Neural progenitor cell (in vitro differentiated cells): ENCODE data around the gene CLDN20. TPM values are rescaled to one million over a fixed set of nuclear protein-coding genes. Genes with fewer than 3 reads are reported as not detected.

ENCODE experiments used
- DNase-seq: peaks from one replicate; pipeline ENCODE4 v3.0.0-alpha.2; 2016; ENCODE audit warnings: low spot score
- H2AFZ ChIP-seq: fragments of 200-600 bp; sonication (generic); replicated peaks from 2 replicates; pipeline ENCODE4 v1.6.1; 2016; ENCODE audit warnings: antibody characterized with exemption
- H3F3A ChIP-seq: fragments of 200-600 bp; sonication (generic); 2 replicates; pipeline ENCODE4 v1.6.1; 2016; ENCODE audit warnings: antibody characterized with exemption, low read depth
- H3K27ac ChIP-seq: fragments of 200-600 bp; sonication (generic); 2 replicates; pipeline ENCODE4 v1.5.1; 2016; ENCODE audit warnings: mild to moderate bottlenecking
- H3K27me3 ChIP-seq: fragments of 200-600 bp; sonication (generic); 2 replicates; pipeline ENCODE4 v1.6.1; 2016; ENCODE audit warnings: mild to moderate bottlenecking, moderate library complexity
- H3K36me3 ChIP-seq: fragments of 200-600 bp; sonication (generic); 2 replicates; pipeline ENCODE4 v1.5.1; 2016
- H3K4me1 ChIP-seq: fragments of 200-600 bp; sonication (generic); 2 replicates; pipeline ENCODE4 v1.6.1; 2016; ENCODE audit warnings: mixed run types
- H3K4me2 ChIP-seq: fragments of 200-600 bp; sonication (generic); 2 replicates; pipeline ENCODE4 v1.6.1; 2016
- H3K4me3 ChIP-seq: fragments of 200-600 bp; sonication (generic); 2 replicates; pipeline ENCODE4 v1.5.1; 2016
- H3K79me2 ChIP-seq: fragments of 200-600 bp; sonication (generic); 2 replicates; pipeline ENCODE4 v1.6.1; 2016; ENCODE audit warnings: low read depth
- H3K9ac ChIP-seq: fragments of 200-600 bp; sonication (generic); 2 replicates; pipeline ENCODE4 v1.6.1; 2016
- H3K9me3 ChIP-seq: fragments of 200-600 bp; sonication (generic); 2 replicates; pipeline ENCODE4 v1.5.1; 2016; ENCODE audit warnings: low read depth
- H4K20me1 ChIP-seq: fragments of 200-600 bp; sonication (generic); 2 replicates; pipeline ENCODE4 v1.6.1; 2016; ENCODE audit warnings: low read depth
- H3K27ac Mint-ChIP-seq: 3 replicates; pipeline ENCODE4 v1.8.0; 2021; ENCODE audit warnings: mixed read lengths
- H3K27me3 Mint-ChIP-seq: 2 replicates; pipeline ENCODE4 v1.8.0; 2022; ENCODE audit warnings: low read depth, mild to moderate bottlenecking, inconsistent platforms, moderate library complexity, mixed read lengths; ENCODE audit not compliant: insufficient read depth
- H3K36me3 Mint-ChIP-seq: 3 replicates; pipeline ENCODE4 v1.8.0; 2021; ENCODE audit warnings: mixed read lengths
- H3K4me1 Mint-ChIP-seq: 3 replicates; pipeline ENCODE4 v1.8.0; 2021; ENCODE audit warnings: mixed read lengths
- H3K4me3 Mint-ChIP-seq: 3 replicates; pipeline ENCODE4 v1.8.0; 2021; ENCODE audit warnings: mild to moderate bottlenecking, moderate library complexity, mixed read lengths
- H3K9me3 Mint-ChIP-seq: 3 replicates; pipeline ENCODE4 v1.8.0; 2020; ENCODE audit warnings: mixed read lengths
- CTCF ChIP-seq: fragments of 200-600 bp; sonication (generic); IDR thresholded peaks from 2 replicates; pipeline ENCODE4 v1.5.1; 2017; ENCODE audit warnings: antibody characterized with exemption, mild to moderate bottlenecking
- EZH2 ChIP-seq: fragments of 200-600 bp; sonication (generic); IDR thresholded peaks from 2 replicates; pipeline ENCODE4 v1.6.1; 2017; ENCODE audit warnings: antibody characterized with exemption, mild to moderate bottlenecking, moderate library complexity
- EZH2phosphoT487 ChIP-seq: fragments of 200-600 bp; sonication (generic); IDR thresholded peaks from 2 replicates; pipeline ENCODE4 v1.6.1; 2017; ENCODE audit warnings: antibody characterized with exemption
- total RNA-seq: library from RNA; depleted of rRNA; stranded (reverse); fragments of >200 nt; gene quantifications from 2 replicates; pipeline ENCODE4 v1.2.3, GENCODE V29; 2015; ENCODE audit warnings: low replicate concordance

CLDN20 gene
- total RNA-seq, 1 donor from 2014 or later: not detected

- DNase-seq: peak; percentile 41
- TF ChIP-seq EZH2phosphoT487 (no peak), CTCF (no peak), EZH2 (no peak)
- peaks cover 22% of the 10 kb centered on the region for H3K36me3 Mint-ChIP-seq
- no peak overlapping the region for H3K27ac Mint-ChIP-seq
- peaks cover 23% of the 10 kb centered on the region for H3K79me2 ChIP-seq
- H3K27ac ChIP-seq: peak overlapping the region; percentile 11
- no peak overlapping the region for H3K9ac ChIP-seq
- no peaks in the 10 kb centered on the region for H3K9me3 ChIP-seq
- no peaks in the 10 kb centered on the region for H3F3A ChIP-seq
- peaks cover 10% of the 10 kb centered on the region for H3K4me1 Mint-ChIP-seq
- H3K27me3 Mint-ChIP-seq: peaks cover 2% of the 10 kb centered on the region
- H3K36me3 ChIP-seq: peaks cover 14% of the 10 kb centered on the region
- H2AFZ ChIP-seq: no peak overlapping the region
- no peaks in the 10 kb centered on the region for H4K20me1 ChIP-seq
- no peaks in the 10 kb centered on the region for H3K27me3 ChIP-seq
- H3K9me3 Mint-ChIP-seq: no peaks in the 10 kb centered on the region
- H3K4me3 Mint-ChIP-seq: no peak overlapping the region
- peak overlapping the region; percentile 19 for H3K4me2 ChIP-seq
- H3K4me3 ChIP-seq: no peak overlapping the region
- H3K4me1 ChIP-seq: peaks cover 30% of the 10 kb centered on the region
Measured at GRCh38 chr6:155297669-155298068, 33.9 kb downstream of the CLDN20 start.

- no peaks in the 10 kb centered on the region for H3K9me3 Mint-ChIP-seq
- Histone ChIP-seq H3K79me2 (peaks cover 30% of the 10 kb centered on the region), H3F3A (peaks cover 24% of the 10 kb centered on the region), H3K27ac (peak overlapping the region; percentile 16), H3K4me3 (no peak overlapping the region), H3K27me3 (no peaks in the 10 kb centered on the region), H2AFZ (no peak overlapping the region), H3K36me3 (peaks cover 17% of the 10 kb centered on the region), H3K4me1 (peaks cover 30% of the 10 kb centered on the region), H3K4me2 (peak overlapping the region; percentile 51), H4K20me1 (no peaks in the 10 kb centered on the region), H3K9ac (no peak overlapping the region), H3K9me3 (no peaks in the 10 kb centered on the region)
- peak; percentile 66 for DNase-seq
- H3K4me1 Mint-ChIP-seq: peaks cover 10% of the 10 kb centered on the region
- peaks cover 24% of the 10 kb centered on the region for H3K36me3 Mint-ChIP-seq
- H3K27ac Mint-ChIP-seq: no peak overlapping the region
- H3K27me3 Mint-ChIP-seq: no peaks in the 10 kb centered on the region
- H3K4me3 Mint-ChIP-seq: no peak overlapping the region
- no peak for TF ChIP-seq EZH2
- no peak for TF ChIP-seq EZH2phosphoT487
- TF ChIP-seq CTCF: no peak
Measured at GRCh38 chr6:155301867-155302266, 38.1 kb downstream of the CLDN20 start.

- Histone ChIP-seq H3K27me3 (no peaks in the 10 kb centered on the region), H2AFZ (no peak overlapping the region), H3F3A (peaks cover 30% of the 10 kb centered on the region), H3K9me3 (no peaks in the 10 kb centered on the region), H4K20me1 (peaks cover 4% of the 10 kb centered on the region), H3K4me2 (no peak overlapping the region), H3K79me2 (peaks cover 29% of the 10 kb centered on the region), H3K4me1 (peaks cover 16% of the 10 kb centered on the region), H3K9ac (no peak overlapping the region), H3K27ac (no peak overlapping the region), H3K36me3 (peaks cover 17% of the 10 kb centered on the region), H3K4me3 (no peak overlapping the region)
- H3K36me3 Mint-ChIP-seq: peaks cover 29% of the 10 kb centered on the region
- no peak overlapping the region for H3K4me3 Mint-ChIP-seq
- H3K9me3 Mint-ChIP-seq: no peaks in the 10 kb centered on the region
- H3K27ac Mint-ChIP-seq: no peak overlapping the region
- H3K4me1 Mint-ChIP-seq: peaks cover 10% of the 10 kb centered on the region
- H3K27me3 Mint-ChIP-seq: no peaks in the 10 kb centered on the region
- no peak for DNase-seq
- no peak for TF ChIP-seq CTCF
- no peak for TF ChIP-seq EZH2
- no peak for TF ChIP-seq EZH2phosphoT487
Measured at GRCh38 chr6:155303361-155303870, 39.6 kb downstream of the CLDN20 start.
